ENCODE results near the gene DLX2.

Gene DLX2

GRCh38 chr2:172083628-172084394 is 18.9 kb downstream of the DLX2 start:
- ATAC-seq (ENCODE audit: low read depth) (no peak), DNase-seq (ENCODE audit: low spot score) (no peak)
- Histone ChIP-seq H3K27me3 (ENCODE audit: insufficient read depth, poor library complexity, severe bottlenecking) (peaks cover 29% of the 10 kb centered on the region), H3K9me3 (ENCODE audit: severe bottlenecking) (no peaks in the 10 kb centered on the region), H3K4me1 (ENCODE audit: insufficient read depth, poor library complexity, severe bottlenecking) (peaks cover 4% of the 10 kb centered on the region), H3K27ac (ENCODE audit: poor library complexity, severe bottlenecking) (peak overlapping the region; percentile 50), H3K4me3 (ENCODE audit: severe bottlenecking) (no peak overlapping the region), H3K36me3 (ENCODE audit: low read depth) (no peaks in the 10 kb centered on the region)
- TF ChIP-seq, protein P1, sequence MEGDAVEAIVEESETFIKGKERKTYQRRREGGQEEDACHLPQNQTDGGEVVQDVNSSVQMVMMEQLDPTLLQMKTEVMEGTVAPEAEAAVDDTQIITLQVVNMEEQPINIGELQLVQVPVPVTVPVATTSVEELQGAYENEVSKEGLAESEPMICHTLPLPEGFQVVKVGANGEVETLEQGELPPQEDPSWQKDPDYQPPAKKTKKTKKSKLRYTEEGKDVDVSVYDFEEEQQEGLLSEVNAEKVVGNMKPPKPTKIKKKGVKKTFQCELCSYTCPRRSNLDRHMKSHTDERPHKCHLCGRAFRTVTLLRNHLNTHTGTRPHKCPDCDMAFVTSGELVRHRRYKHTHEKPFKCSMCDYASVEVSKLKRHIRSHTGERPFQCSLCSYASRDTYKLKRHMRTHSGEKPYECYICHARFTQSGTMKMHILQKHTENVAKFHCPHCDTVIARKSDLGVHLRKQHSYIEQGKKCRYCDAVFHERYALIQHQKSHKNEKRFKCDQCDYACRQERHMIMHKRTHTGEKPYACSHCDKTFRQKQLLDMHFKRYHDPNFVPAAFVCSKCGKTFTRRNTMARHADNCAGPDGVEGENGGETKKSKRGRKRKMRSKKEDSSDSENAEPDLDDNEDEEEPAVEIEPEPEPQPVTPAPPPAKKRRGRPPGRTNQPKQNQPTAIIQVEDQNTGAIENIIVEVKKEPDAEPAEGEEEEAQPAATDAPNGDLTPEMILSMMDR (IDR thresholded peaks at IDR 0.05; ENCODE audit: poor library complexity, severe bottlenecking) = no peak

DNA sequence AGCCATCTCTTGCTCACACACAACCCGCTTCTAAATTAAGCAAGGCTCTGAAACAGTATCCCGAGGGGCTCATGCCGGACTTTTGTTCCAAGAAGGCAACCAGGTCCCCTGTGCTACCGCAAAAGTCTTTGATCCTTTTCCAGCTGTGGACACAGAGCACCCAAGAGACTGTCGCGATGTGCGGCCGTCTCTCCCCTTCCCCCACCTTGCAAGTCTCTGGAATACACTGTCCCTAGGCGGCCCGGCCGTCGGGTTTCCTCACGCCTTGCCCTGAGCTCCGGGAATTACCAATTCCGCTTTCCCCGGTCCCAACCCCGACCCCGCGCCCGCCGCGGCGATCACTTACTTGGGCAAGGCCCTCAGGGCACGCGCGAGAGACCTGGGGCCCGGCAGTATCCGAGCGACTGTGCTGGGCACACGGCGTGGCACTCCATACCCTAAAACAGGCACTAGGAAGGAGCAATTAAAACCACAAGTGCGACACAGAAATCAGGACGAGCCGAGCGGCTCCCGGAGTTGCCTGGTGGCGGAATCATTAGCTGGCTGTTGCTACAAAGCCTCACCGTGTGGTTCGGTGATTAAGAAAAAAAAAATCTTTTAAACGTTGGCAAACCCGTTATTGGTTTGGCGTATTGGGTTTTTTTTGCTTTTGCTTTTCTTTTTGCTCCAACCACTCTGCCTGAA is 19.6 kb downstream of the DLX2 start:
- Histone ChIP-seq H3K27ac (ENCODE audit: poor library complexity, severe bottlenecking) (no peak overlapping the region), H3K27me3 (ENCODE audit: insufficient read depth, poor library complexity, severe bottlenecking) (peaks cover 29% of the 10 kb centered on the region), H3K9me3 (ENCODE audit: severe bottlenecking) (no peaks in the 10 kb centered on the region), H3K36me3 (ENCODE audit: low read depth) (no peaks in the 10 kb centered on the region), H3K4me1 (ENCODE audit: insufficient read depth, poor library complexity, severe bottlenecking) (peaks cover 4% of the 10 kb centered on the region), H3K4me3 (ENCODE audit: severe bottlenecking) (no peak overlapping the region)
- ATAC-seq (ENCODE audit: low read depth) (no peak), DNase-seq (ENCODE audit: low spot score) (peak; percentile 63)
- TF ChIP-seq, protein P1 (IDR thresholded peaks at IDR 0.05; ENCODE audit: poor library complexity, severe bottlenecking) = no peak

GRCh38 chr2:172082105-172082943 is 20.4 kb downstream of the DLX2 start:
- Histone ChIP-seq H3K9me3 (ENCODE audit: severe bottlenecking) (no peaks in the 10 kb centered on the region), H3K27me3 (ENCODE audit: insufficient read depth, poor library complexity, severe bottlenecking) (peaks cover 28% of the 10 kb centered on the region), H3K4me1 (ENCODE audit: insufficient read depth, poor library complexity, severe bottlenecking) (peaks cover 4% of the 10 kb centered on the region), H3K4me3 (ENCODE audit: severe bottlenecking) (no peak overlapping the region), H3K36me3 (ENCODE audit: low read depth) (no peaks in the 10 kb centered on the region), H3K27ac (ENCODE audit: poor library complexity, severe bottlenecking) (no peak overlapping the region)
- no peak for DNase-seq (ENCODE audit: low spot score)
- no peak for ATAC-seq (ENCODE audit: low read depth)
- TF ChIP-seq, protein P1 (IDR thresholded peaks at IDR 0.05; ENCODE audit: poor library complexity, severe bottlenecking) = no peak

DNA sequence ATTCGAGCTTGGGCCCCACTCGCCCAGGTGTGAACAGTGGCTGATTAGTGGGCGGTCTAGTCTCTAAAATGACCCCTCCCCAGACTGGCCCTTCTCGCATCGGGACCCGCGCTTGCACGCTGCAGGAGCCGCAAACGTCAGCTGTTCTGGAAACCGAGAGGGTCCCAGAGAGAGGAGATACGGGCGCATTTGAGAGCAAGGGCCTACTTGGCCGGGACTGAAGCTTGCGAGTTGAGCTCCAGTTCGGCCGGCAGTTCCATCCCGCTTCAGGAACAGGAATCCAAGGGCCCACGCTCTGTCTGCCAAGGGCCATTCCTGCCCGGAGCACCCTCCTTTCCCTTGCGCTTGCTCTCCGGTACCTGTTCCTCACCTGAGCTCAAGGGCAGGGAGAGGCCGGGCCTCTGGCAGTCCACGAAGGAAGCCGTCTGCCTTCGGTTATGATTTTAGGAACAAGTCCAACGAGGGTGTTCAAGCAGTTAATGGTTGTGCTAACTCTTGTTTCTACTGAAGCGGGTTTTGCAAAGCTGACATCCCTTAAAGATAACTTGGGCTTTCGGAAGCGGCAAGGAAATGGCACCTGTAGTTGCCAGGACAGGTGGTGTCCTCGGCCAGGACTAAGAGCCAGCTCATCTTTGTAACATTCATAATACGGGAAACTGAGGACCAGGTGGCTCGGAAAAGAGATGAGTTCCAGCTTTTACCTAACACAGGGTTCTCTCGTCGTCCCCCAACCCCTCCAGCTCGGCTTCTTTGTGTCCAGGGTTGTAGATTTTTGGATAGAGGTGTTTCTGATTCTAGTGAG is 21.3 kb downstream of the DLX2 start:
- TF ChIP-seq, protein P1 (IDR thresholded peaks at IDR 0.05; ENCODE audit: poor library complexity, severe bottlenecking) = no peak
- H3K27me3 ChIP-seq (ENCODE audit: insufficient read depth, poor library complexity, severe bottlenecking) = peaks cover 19% of the 10 kb centered on the region
- H3K4me3 ChIP-seq (ENCODE audit: severe bottlenecking) = no peak overlapping the region
- H3K4me1 ChIP-seq (ENCODE audit: insufficient read depth, poor library complexity, severe bottlenecking) = peaks cover 4% of the 10 kb centered on the region
- no peak overlapping the region for H3K27ac ChIP-seq (ENCODE audit: poor library complexity, severe bottlenecking)
- H3K9me3 ChIP-seq (ENCODE audit: severe bottlenecking) = no peaks in the 10 kb centered on the region
- ATAC-seq (ENCODE audit: low read depth) (no peak), DNase-seq (ENCODE audit: low spot score) (no peak)
- H3K36me3 ChIP-seq (ENCODE audit: low read depth) = no peaks in the 10 kb centered on the region
